SIG-M5 treated with dmso at 0.1 percent for 504 hours (cell line): ENCODE measurements around the gene AMN.

Experiments
- DNase-seq: peaks from one replicate; lab custom pipeline; 2025; ENCODE audit not compliant: unreplicated experiment; lab: John Stamatoyannopoulos, UW

Gene AMN

GRCh38 chr14:102927878-102928411, 5.5 kb downstream of the AMN start:
- DNase-seq, result peak; percentile 49

- DNase-seq, result peak; percentile 48
These were observed 6.2 kb downstream of the AMN start for GRCh38 chr14:102928412-102929240.

GRCh38 chr14:102929241-102930137, 7.0 kb downstream of the AMN start:
- no peak for DNase-seq

- DNase-seq, result no peak
These were observed 7.8 kb downstream of the AMN start for GRCh38 chr14:102930138-102930752.

- no peak for DNase-seq
These were observed 8.5 kb downstream of the AMN start for GRCh38 chr14:102930753-102931579.

- no peak for DNase-seq
These were observed 9.3 kb downstream of the AMN start for GRCh38 chr14:102931580-102932285.

- DNase-seq, result no peak
These were observed 10.2 kb downstream of the AMN start for GRCh38 chr14:102932484-102933248.

- no peak for DNase-seq
These were observed 11.3 kb downstream of the AMN start for GRCh38 chr14:102933618-102934231.

GRCh38 chr14:102935756-102936155, 13.3 kb downstream of the AMN start:
- no peak for DNase-seq

- DNase-seq, result no peak
These were observed 15.1 kb downstream of the AMN start for GRCh38 chr14:102937331-102938175.

- no peak for DNase-seq
These were observed 15.7 kb downstream of the AMN start for GRCh38 chr14:102938191-102938590.

GRCh38 chr14:102939329-102939728, 16.9 kb downstream of the AMN start:
- DNase-seq, result no peak

GRCh38 chr14:102939820-102940561, 17.5 kb downstream of the AMN start:
- DNase-seq, result no peak

GRCh38 chr14:102940729-102941362, 18.4 kb downstream of the AMN start:
- no peak for DNase-seq

GRCh38 chr14:102941419-102942011, 19.1 kb downstream of the AMN start:
- no peak for DNase-seq

- no peak for DNase-seq
These were observed 19.6 kb downstream of the AMN start for GRCh38 chr14:102942069-102942468.
